ENCODE results near the gene DNAAF2.

- no peak for TF ChIP-seq EZH2 (IDR thresholded peaks at IDR 0.05; ENCODE audit: borderline replicate concordance)
- TF ChIP-seq, protein P1, sequence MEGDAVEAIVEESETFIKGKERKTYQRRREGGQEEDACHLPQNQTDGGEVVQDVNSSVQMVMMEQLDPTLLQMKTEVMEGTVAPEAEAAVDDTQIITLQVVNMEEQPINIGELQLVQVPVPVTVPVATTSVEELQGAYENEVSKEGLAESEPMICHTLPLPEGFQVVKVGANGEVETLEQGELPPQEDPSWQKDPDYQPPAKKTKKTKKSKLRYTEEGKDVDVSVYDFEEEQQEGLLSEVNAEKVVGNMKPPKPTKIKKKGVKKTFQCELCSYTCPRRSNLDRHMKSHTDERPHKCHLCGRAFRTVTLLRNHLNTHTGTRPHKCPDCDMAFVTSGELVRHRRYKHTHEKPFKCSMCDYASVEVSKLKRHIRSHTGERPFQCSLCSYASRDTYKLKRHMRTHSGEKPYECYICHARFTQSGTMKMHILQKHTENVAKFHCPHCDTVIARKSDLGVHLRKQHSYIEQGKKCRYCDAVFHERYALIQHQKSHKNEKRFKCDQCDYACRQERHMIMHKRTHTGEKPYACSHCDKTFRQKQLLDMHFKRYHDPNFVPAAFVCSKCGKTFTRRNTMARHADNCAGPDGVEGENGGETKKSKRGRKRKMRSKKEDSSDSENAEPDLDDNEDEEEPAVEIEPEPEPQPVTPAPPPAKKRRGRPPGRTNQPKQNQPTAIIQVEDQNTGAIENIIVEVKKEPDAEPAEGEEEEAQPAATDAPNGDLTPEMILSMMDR (IDR thresholded peaks at IDR 0.05; ENCODE audit: poor library complexity), result no peak
- TF ChIP-seq EZH2phosphoT487 (IDR thresholded peaks at IDR 0.05; ENCODE audit: low read depth, severe bottlenecking, unreplicated experiment), result no peak
Measured at GRCh38 chr14:49589387-49589786, 45.7 kb downstream of the DNAAF2 start.

Measured in hepatocyte (in vitro differentiated cells).